Skin of body (tissue), 3 donors: ENCODE results near the gene SLC35F3. TPM values are rescaled to one million over a fixed set of nuclear protein-coding genes. Genes with fewer than 3 reads are reported as not detected.
"Not testable (repeated sequence)": the region's sequence is repeated elsewhere in the genome, so short reads cannot be mapped to it uniquely, and the experiment has no call there.

ENCODE experiments used
- DNase-seq: peaks from one replicate; lab custom pipeline; 2025; lab: John Stamatoyannopoulos, UW
- small RNA-seq: library from RNA; depleted of rRNA; stranded (forward); fragments of <200 nt; gene quantifications from one replicate; pipeline ENCODE3, GENCODE V24; 2014; ENCODE audit warnings: low replicate concordance
- total RNA-seq: library from RNA; depleted of rRNA; stranded (reverse); fragments of >200 nt; gene quantifications from one replicate; pipeline ENCODE4 v1.2.3, GENCODE V29; 2014

The SLC35F3 gene
- total RNA-seq, 1 donor from 2014 or later, result 0.79 TPM

- DNase-seq, result no peak
These were observed 451.5 kb downstream of the SLC35F3 start for GRCh38 chr1:234355782-234356510.

GRCh38 chr1:234356615-234357269 lies 452.3 kb downstream of the SLC35F3 start:
- not testable (repeated sequence) for DNase-seq

- no peak for DNase-seq
These were observed 453.4 kb downstream of the SLC35F3 start for GRCh38 chr1:234357831-234358230.

DNA sequence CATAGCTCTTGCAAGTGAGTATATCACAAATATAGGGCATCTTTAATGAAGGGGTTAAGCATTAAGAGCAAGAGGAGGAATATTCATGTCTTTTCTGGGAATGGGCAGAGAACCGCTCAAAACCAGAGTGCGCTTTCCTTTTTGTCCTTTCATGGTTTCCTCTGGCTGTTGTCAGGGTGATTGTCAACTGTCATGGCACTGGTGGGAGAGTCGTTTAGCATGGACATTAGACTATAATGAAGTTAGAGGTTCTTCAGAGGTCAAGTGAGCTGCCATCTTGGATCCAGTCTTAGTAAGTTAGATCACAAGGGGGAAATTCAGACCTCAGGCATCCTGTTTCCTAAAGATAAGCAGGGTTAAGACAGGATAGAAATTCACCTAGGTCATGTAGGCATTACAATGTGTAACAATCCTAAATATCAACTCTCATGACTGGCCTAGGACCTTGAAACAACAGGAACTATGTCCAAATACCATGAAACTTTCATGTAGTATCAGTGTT lies 456.7 kb downstream of the SLC35F3 start:
- DNase-seq, result no peak

DNA sequence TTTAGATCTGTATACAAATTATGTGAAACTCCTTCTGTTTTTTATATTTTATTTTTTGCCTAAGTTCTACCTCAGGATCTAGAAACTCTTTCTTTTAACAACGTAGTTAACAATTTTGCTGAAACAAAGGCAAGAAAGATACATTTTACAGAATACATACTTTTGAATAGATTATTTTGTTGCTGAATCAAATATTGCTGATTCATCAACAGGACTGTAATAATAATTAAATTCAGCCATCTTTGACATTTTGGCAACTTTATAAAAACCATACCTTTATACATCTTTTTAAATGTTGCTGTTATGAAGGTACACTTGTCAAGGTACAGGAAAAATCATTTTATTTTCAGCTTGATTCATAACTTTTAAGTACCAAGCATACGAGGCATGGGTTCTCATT lies 458.1 kb downstream of the SLC35F3 start:
- DNase-seq, result no peak

DNA sequence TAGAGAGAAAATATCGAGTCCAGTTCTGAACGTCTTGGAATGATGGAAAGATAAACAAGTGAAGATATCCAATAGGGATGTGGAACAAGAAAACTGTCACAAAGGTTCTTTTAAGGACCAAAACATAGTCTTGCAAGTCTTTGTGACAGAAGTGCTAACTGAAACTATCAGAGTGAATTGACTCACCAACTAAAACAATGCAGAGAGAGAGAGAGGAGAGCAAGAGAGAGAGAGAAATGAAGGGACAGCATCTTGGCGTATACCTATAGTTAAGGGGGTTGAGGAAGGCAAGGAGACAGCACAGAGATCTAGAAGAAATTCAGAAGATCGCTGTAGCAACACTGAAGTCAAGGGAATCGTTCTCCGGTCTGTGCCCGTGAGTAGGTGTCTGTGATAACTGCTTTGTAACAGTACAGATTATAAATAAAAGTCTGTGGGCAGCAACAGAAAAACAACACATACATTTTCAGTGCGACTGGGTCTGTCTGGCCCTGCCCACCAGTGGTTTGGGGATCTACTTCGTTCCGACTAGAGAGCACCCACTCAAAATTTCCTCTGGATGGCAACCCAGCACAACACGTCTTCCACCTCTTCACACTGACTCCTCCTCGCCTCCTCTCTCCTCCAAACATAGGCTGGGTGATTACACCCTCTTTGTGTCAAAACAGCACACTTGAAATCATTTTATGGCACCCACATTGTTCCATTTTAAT lies 464.0 kb downstream of the SLC35F3 start:
- no peak for DNase-seq

- no peak for DNase-seq
These were observed 464.6 kb downstream of the SLC35F3 start for GRCh38 chr1:234369033-234369430.

DNA sequence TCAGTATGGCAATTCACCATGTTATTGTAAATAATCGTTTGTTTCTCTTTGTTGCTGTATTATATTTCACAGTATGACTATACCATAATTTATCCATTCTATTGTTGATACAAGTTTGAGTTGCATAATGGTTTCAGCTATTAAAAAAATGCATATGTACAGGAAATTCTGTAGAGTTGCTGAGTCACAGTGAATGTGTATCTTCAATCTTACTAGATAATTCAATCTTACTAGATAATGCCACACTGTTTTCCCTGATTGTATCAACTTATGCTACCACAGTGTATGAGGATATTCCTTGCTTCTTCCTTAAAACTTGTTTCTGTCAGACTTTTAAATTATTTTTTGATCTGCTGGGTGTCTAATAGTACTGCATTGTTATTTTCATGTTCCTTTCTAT lies 465.3 kb downstream of the SLC35F3 start:
- no peak for DNase-seq

DNA sequence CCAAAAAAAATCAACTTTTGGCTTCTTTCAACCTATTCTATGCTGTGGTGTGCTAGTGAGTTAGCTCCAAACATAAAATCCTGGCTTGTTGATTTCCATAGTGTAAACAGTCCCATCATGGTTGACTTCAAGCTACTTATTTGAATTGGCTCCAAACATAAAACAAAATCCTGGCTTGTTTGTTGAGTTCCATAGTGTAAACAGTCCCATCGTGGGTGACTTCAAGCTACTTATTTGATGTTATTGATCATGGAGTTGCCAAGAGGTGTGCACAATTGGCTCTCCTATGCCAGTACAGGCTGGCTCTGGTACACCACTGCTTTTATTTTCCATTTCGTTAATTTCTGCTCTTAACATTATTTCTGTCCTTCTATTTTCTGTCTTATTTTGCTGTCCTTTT lies 466.9 kb downstream of the SLC35F3 start:
- DNase-seq, result no peak

GRCh38 chr1:234372011-234372757 lies 467.7 kb downstream of the SLC35F3 start:
- no peak for DNase-seq

DNA sequence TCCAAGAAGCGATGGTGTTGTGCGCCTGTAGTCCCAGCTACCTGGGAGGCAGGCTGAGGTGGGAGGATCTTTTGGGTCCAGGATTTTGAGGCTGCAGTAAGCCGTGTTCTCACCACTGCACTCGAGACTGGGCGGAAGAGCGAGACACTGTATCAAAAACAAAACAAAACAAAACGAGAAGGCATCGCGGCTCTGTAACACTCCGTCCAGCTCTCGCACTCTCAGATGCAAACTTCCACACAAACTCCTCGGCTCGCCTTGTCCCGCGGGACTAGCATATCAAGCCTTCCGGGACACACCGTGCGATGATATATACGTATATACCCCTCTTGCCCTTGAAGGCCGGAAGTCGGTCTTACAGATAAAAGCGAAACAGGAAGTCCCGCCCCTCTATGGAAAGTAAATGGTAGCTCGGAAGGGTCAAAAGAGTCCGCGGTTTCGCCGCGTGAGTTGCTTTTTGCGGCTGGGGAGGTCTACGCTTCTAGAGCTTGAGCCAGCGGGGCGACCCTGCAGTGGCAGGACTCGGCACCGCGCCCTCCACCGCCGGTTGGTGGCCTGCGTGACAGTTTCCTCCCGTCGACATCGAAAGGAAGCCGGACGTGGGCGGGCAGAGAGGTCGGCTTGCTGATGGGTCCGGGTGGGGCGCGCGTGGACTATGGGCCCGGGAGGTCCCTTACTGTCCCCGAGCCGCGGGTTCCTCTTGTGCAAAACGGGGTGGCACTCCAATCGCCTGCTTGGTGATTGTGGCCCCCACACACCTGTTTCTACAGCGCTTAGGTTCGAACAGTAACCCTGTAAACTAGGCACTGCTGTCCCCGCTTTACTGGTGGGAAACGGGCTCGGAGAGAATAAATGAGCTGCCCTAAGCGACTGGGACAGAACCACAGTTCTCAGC lies 468.8 kb downstream of the SLC35F3 start, which contains the start of gene COA6:
COA6 (plus strand) TSS at position 393 of the 895 bp plus-strand sequence; CDS start at position 404, 11 bp downstream.
- DNase-seq, result peak; percentile 95

DNA sequence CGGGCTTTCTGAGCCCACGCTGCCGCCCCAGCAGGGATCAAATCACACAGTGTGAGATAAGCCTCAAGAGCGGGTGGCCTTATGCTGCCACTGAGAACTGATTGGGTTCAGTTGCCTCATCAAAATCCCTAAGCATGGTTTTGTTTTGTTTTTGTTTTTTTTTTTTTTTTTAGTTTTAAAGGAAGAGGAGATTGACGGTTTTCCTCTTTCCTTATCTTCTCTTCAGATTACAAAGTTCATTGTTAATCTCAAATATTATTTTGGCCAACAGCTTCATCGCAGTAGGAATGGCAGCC lies 469.4 kb downstream of the SLC35F3 start:
- DNase-seq, result no peak

Small RNAs within 50 kb of the gene (small RNA-seq; reads per million reads assigned to genes)
- 0.19 reads per million for gene MIR4671
